ENCODE measurements around the gene YPEL5. TPM values are rescaled to one million over a fixed set of nuclear protein-coding genes. Genes with fewer than 3 reads are reported as not detected.

Gene YPEL5
- total and polyA plus RNA-seq, 7 experiments from 2014 or later: 30.9 to 1,022 (median 98.3) TPM

DNA sequence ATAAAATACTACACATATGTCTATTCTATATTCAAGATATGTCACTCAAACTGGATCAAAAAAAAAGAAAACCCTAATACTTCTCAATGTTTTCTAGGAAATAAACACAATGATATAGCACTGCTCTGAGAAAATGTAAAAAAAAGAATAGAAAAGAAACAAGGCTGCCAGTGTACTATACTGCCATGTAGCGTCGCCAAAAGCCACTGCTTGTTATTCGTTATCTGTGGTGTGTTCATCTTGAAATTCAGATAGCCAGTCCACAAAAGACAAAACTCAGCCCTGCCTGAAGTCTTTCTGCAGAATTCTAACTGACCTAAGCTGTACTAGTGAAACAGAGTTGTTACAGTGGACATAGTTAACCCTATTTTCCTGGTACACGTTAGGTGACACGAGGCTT lies 12.2 kb upstream of the YPEL5 start:
- H3K27me3 ChIP-seq (ENCODE audit: control insufficient read depth in 2 of 2, insufficient read depth in 2 of 2, low read length in 2 of 2): no peaks in the 10 kb centered on the region
- H3K36me3 ChIP-seq (ENCODE audit: control insufficient read depth in 2 of 3, insufficient read depth in 3 of 3, low read length in 3 of 3): no peaks in the 10 kb centered on the region
- DNase-seq (no peak), ATAC-seq (no peak)
- Mint-ChIP-seq H3K4me1 (peaks cover 0 to 13% (median 9%) of the 10 kb centered on the region in 7 donors), H3K4me3 (no peak overlapping the region), H3K9me3 (peaks cover 0 to 4% (median 0%) of the 10 kb centered on the region in 11 donors), H3K36me3 (no peaks in the 10 kb centered on the region), H3K27ac (peak overlapping the region in 2 of 9 donors; percentile 21 to 30), H3K27me3 (peaks cover 0 to 17% (median 0%) of the 10 kb centered on the region in 5 donors)
- intact Hi-C loops (cut with micrococcal nuclease): no loop called here
- ChIA-PET CTCF (no interaction called here), POLR2A (interaction anchor here (0.5 to 3.1 kb wide), 2 partner anchors 12 to 17 kb away, joined by 4 to 31 read pairs; partner anchors contain the start of gene YPEL5)
- H3K4me1 ChIP-seq (ENCODE audit: control insufficient read depth in 2 of 2, insufficient read depth in 2 of 2, low read length in 2 of 2): peaks cover 0 to 10% of the 10 kb centered on the region in 2 donors
- no peak overlapping the region for H3K4me3 ChIP-seq (ENCODE audit: low read length)
- H3K27ac ChIP-seq (ENCODE audit: low read depth, low read length): no peak overlapping the region
- no peaks in the 10 kb centered on the region for H3K9me3 ChIP-seq (ENCODE audit: control insufficient read depth in 2 of 3, low read length in 3 of 3)

- H3K4me3 Mint-ChIP-seq: no peak overlapping the region
- ATAC-seq (no peak), DNase-seq (no peak)
- peaks cover 0 to 14% (median 11%) of the 10 kb centered on the region in 7 donors for H3K4me1 Mint-ChIP-seq
- H3K4me3 ChIP-seq (ENCODE audit: low read length): no peak overlapping the region
- H3K27ac ChIP-seq (ENCODE audit: low read depth, low read length): no peak overlapping the region
- no peak overlapping the region for H3K27ac Mint-ChIP-seq
- ChIA-PET CTCF (interaction anchor here (1.5 kb wide), 1 partner anchor 576 kb away, joined by 4 read pairs; no protein-coding TSS in a partner anchor), POLR2A (interaction anchor here (3.1 kb wide), 1 partner anchor 11 kb away, joined by 31 read pairs; the partner anchor contains the start of gene YPEL5)
- peaks cover 0 to 17% (median 0%) of the 10 kb centered on the region in 5 donors for H3K27me3 Mint-ChIP-seq
- H3K9me3 Mint-ChIP-seq: peaks cover 0 to 4% (median 0%) of the 10 kb centered on the region in 11 donors
- H3K9me3 ChIP-seq (ENCODE audit: control insufficient read depth in 2 of 3, low read length in 3 of 3): no peaks in the 10 kb centered on the region
- no peaks in the 10 kb centered on the region for H3K36me3 Mint-ChIP-seq
- H3K36me3 ChIP-seq (ENCODE audit: control insufficient read depth in 2 of 3, insufficient read depth in 3 of 3, low read length in 3 of 3): no peaks in the 10 kb centered on the region
- no peaks in the 10 kb centered on the region for H3K27me3 ChIP-seq (ENCODE audit: control insufficient read depth in 2 of 2, insufficient read depth in 2 of 2, low read length in 2 of 2)
- intact Hi-C loops (cut with micrococcal nuclease): no loop called here
- H3K4me1 ChIP-seq (ENCODE audit: control insufficient read depth in 2 of 2, insufficient read depth in 2 of 2, low read length in 2 of 2): peaks cover 0 to 10% of the 10 kb centered on the region in 2 donors
Measured at GRCh38 chr2:30135541-30135940, 11.3 kb upstream of the YPEL5 start.

GRCh38 chr2:30136764-30137444 lies 9.9 kb upstream of the YPEL5 start:
- Mint-ChIP-seq H3K27me3 (peaks cover 0 to 17% (median 0%) of the 10 kb centered on the region in 5 donors), H3K9me3 (peaks cover 0 to 2% (median 0%) of the 10 kb centered on the region in 11 donors), H3K27ac (no peak overlapping the region), H3K36me3 (no peaks in the 10 kb centered on the region), H3K4me1 (peaks cover 2 to 17% (median 11%) of the 10 kb centered on the region in 7 donors), H3K4me3 (no peak overlapping the region)
- Histone ChIP-seq H3K9me3 (ENCODE audit: control insufficient read depth in 2 of 3, low read length in 3 of 3) (no peaks in the 10 kb centered on the region), H3K27me3 (ENCODE audit: control insufficient read depth in 2 of 2, insufficient read depth in 2 of 2, low read length in 2 of 2) (no peaks in the 10 kb centered on the region), H3K4me1 (ENCODE audit: control insufficient read depth in 2 of 2, insufficient read depth in 2 of 2, low read length in 2 of 2) (peaks cover 0 to 10% of the 10 kb centered on the region in 2 donors), H3K4me3 (ENCODE audit: low read length) (no peak overlapping the region), H3K36me3 (ENCODE audit: control insufficient read depth in 2 of 3, insufficient read depth in 3 of 3, low read length in 3 of 3) (no peaks in the 10 kb centered on the region), H3K27ac (ENCODE audit: low read depth, low read length) (no peak overlapping the region)
- POLR2A ChIA-PET: interaction anchor here (3.1 kb wide), 1 partner anchor 10 kb away, joined by 31 read pairs; the partner anchor contains the start of gene YPEL5
- intact Hi-C loops (cut with micrococcal nuclease): no loop called here
- no peak for ATAC-seq
- DNase-seq: no peak
- CTCF ChIA-PET: interaction anchor here (1.0 kb wide), 1 partner anchor 11 kb away, joined by 3 read pairs; no protein-coding TSS in a partner anchor

DNA sequence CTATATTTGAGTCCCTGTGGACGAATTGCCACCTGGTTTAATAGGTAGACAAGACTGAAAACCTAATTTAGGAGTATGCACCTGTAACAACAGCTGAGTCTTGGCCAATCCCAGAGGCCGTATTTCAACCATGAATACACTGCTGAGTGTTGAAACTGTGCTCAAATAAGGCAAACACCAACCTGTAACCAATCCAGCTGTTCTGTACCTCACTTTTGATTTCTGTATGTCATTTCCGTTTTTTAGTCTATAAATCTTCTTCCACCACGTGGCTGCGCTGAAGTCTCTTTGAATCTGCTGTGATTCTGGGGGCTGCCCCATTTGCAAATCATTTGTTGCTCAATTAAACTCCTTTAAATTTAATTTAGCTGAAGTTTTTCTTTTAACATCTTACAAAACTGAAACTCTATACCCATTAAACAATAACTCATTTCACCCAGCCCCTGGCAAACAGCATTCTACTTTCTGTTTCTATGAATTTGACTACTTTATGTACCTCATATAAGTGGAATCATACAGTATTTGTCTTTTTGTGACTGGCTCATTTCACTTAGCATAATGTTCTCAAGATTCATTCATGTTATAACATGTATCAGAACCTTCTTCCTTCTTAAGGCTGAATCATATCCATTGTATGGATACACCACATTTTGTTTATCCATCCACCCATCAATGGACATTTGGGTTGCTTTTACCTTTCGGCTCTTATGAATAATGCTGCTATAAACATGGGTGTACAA lies 7.5 kb upstream of the YPEL5 start:
- intact Hi-C loops (cut with micrococcal nuclease): loop anchor here in 1 of 2 donors (2.0 kb wide), 2 partner anchors 26 to 568 kb away; no protein-coding TSS in a partner anchor
- Mint-ChIP-seq H3K36me3 (no peaks in the 10 kb centered on the region), H3K27me3 (peaks cover 0 to 13% (median 0%) of the 10 kb centered on the region in 5 donors), H3K4me1 (peaks cover 12 to 32% (median 21%) of the 10 kb centered on the region in 7 donors), H3K4me3 (peak overlapping the region in 8 of 10 donors; percentile 1 to 59 (median 45)), H3K27ac (peak overlapping the region; percentile 57 to 83 (median 66)), H3K9me3 (peaks cover 0 to 2% (median 0%) of the 10 kb centered on the region in 11 donors)
- CTCF ChIA-PET: interaction anchor here (0.9 to 2.6 kb wide), 3 partner anchors 26 to 572 kb away, joined by 4 to 14 read pairs (median 4); no protein-coding TSS in a partner anchor
- peak overlapping the region; percentile 42 for H3K27ac ChIP-seq (ENCODE audit: low read depth, low read length)
- DNase-seq (peak in 7 of 9 donors; percentile 45 to 71 (median 63)), ATAC-seq (peak; percentile 77)
- H3K36me3 ChIP-seq (ENCODE audit: control insufficient read depth in 2 of 3, insufficient read depth in 3 of 3, low read length in 3 of 3): no peaks in the 10 kb centered on the region
- H3K9me3 ChIP-seq (ENCODE audit: control insufficient read depth in 2 of 3, low read length in 3 of 3): no peaks in the 10 kb centered on the region
- POLR2A ChIA-PET: interaction anchor here (1.2 kb wide), 1 partner anchor 9 kb away, joined by 6 read pairs; no protein-coding TSS in a partner anchor
- no peaks in the 10 kb centered on the region for H3K27me3 ChIP-seq (ENCODE audit: control insufficient read depth in 2 of 2, insufficient read depth in 2 of 2, low read length in 2 of 2)
- H3K4me1 ChIP-seq (ENCODE audit: control insufficient read depth in 2 of 2, insufficient read depth in 2 of 2, low read length in 2 of 2): peaks cover 0 to 10% of the 10 kb centered on the region in 2 donors
- no peak overlapping the region for H3K4me3 ChIP-seq (ENCODE audit: low read length)

GRCh38 chr2:30141136-30141535 lies 5.7 kb upstream of the YPEL5 start:
- intact Hi-C loops (cut with micrococcal nuclease): loop anchor here (10.0 kb wide), 2 partner anchors 1246 to 1516 kb away; partner anchors contain the start of gene WDR43 (in 1 of the 2)
- Mint-ChIP-seq H3K27ac (peak overlapping the region in 7 of 9 donors; percentile 28 to 83 (median 72)), H3K27me3 (peaks cover 0 to 6% (median 0%) of the 10 kb centered on the region in 5 donors), H3K36me3 (no peaks in the 10 kb centered on the region), H3K9me3 (peaks cover 0 to 2% (median 0%) of the 10 kb centered on the region in 11 donors), H3K4me3 (no peak overlapping the region), H3K4me1 (peaks cover 15 to 50% (median 33%) of the 10 kb centered on the region in 7 donors)
- H3K27me3 ChIP-seq (ENCODE audit: control insufficient read depth in 2 of 2, insufficient read depth in 2 of 2, low read length in 2 of 2): no peaks in the 10 kb centered on the region
- no peak for DNase-seq
- CTCF ChIA-PET: no interaction called here
- ATAC-seq: no peak
- H3K27ac ChIP-seq (ENCODE audit: low read depth, low read length): no peak overlapping the region
- no peaks in the 10 kb centered on the region for H3K9me3 ChIP-seq (ENCODE audit: control insufficient read depth in 2 of 3, low read length in 3 of 3)
- peaks cover 8 to 25% of the 10 kb centered on the region in 2 donors for H3K4me1 ChIP-seq (ENCODE audit: control insufficient read depth in 2 of 2, insufficient read depth in 2 of 2, low read length in 2 of 2)
- no peak overlapping the region for H3K4me3 ChIP-seq (ENCODE audit: low read length)
- H3K36me3 ChIP-seq (ENCODE audit: control insufficient read depth in 2 of 3, insufficient read depth in 3 of 3, low read length in 3 of 3): no peaks in the 10 kb centered on the region
- POLR2A ChIA-PET: interaction anchor here (0.5 to 1.0 kb wide), 2 partner anchors 9 to 301 kb away, joined by 3 to 8 read pairs; no protein-coding TSS in a partner anchor

DNA sequence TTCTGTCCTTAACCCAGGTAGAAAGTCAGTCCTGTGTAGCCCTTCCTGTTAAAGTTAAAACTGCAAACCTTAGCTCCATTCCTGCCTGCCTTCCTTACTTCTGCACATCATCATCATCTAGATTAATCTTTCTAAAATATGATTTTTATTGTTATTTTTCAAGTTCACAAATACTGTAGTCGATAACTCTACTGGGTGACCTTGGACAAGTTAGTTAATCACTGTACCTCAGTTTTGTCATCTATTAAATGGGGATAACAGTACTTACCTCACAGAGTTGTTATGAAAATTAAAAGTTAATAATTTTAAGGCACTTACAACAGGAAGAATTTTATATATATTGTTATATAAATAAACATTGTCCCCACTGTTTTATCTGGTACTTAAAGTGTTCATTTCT lies 2.5 kb upstream of the YPEL5 start:
- Histone ChIP-seq H3K4me1 (ENCODE audit: control insufficient read depth in 2 of 2, insufficient read depth in 2 of 2, low read length in 2 of 2) (peaks cover 21 to 32% of the 10 kb centered on the region in 2 donors), H3K4me3 (ENCODE audit: low read length) (no peak overlapping the region), H3K36me3 (ENCODE audit: control insufficient read depth in 2 of 3, insufficient read depth in 3 of 3, low read length in 3 of 3) (peaks cover 0 to 3% (median under 1%) of the 10 kb centered on the region in 3 experiments), H3K27ac (ENCODE audit: low read depth, low read length) (peak overlapping the region; percentile 97), H3K27me3 (ENCODE audit: control insufficient read depth in 2 of 2, insufficient read depth in 2 of 2, low read length in 2 of 2) (no peaks in the 10 kb centered on the region), H3K9me3 (ENCODE audit: control insufficient read depth in 2 of 3, low read length in 3 of 3) (no peaks in the 10 kb centered on the region)
- Mint-ChIP-seq H3K36me3 (peaks cover 0 to 12% (median 2%) of the 10 kb centered on the region in 5 donors), H3K27me3 (no peaks in the 10 kb centered on the region), H3K4me1 (peaks cover 24 to 56% (median 40%) of the 10 kb centered on the region in 7 donors), H3K27ac (peak overlapping the region; percentile 1 to 100 (median 99)), H3K4me3 (peak overlapping the region in 1 of 10 donors; percentile 27), H3K9me3 (peaks cover 0 to 8% (median 0%) of the 10 kb centered on the region in 11 donors)
- intact Hi-C loops (cut with micrococcal nuclease): loop anchor here (10.0 kb wide), 2 partner anchors 1249 to 1519 kb away; partner anchors contain the start of gene WDR43 (in 1 of the 2)
- DNase-seq (no peak), ATAC-seq (no peak)
- ChIA-PET CTCF (interaction anchor here (1.0 kb wide), 1 partner anchor 567 kb away, joined by 4 read pairs; no protein-coding TSS in a partner anchor), POLR2A (interaction anchor here (1.0 to 9.0 kb wide), 2 partner anchors 21 to 89 kb away, joined by 5 to 119 read pairs; partner anchors contain the start of gene LBH)
